ENCODE measurements around the gene ANKMY1.

ANKMY1 gene

GRCh38 chr2:240579771-240580614, 22.2 kb upstream of the ANKMY1 start:
- peak; percentile 83 for DNase-seq (ENCODE audit: low spot score)

DNA sequence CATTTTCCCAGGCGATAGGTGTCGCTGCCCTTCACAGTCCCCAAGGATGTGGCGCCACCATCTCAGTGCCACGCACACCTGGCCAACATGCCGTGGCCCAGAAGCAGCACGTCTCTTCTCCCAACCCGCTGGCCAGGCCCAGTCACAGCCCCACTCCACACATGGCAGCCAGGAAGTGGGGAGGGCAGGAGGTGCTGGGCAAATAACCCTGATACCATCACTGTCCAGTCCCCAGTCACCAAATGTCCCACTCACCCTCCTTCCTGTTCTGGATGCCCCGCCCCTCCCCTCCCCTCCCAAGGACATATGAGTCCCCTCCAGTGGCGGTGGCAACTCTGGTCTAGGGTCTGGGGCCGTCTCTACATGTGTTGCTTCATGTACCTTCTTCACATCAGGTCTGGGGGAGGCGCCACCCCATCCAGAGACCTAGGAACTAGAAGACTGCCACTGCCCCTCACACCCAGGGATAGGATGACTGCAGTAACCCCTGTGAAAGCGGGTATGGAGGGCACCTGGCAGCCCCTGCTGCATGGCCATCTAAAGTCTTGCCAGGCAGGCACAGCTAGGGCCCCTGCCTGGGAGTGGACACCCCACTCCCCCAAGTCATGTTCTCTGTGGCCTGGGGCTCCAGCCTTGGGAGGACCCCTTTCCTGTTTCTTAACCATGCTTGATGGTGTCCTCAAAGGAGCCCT, 21.4 kb upstream of the ANKMY1 start:
- no peak for DNase-seq (ENCODE audit: low spot score)

- DNase-seq (ENCODE audit: low spot score): no peak
Observed at GRCh38 chr2:240578488-240578887, 20.7 kb upstream of the ANKMY1 start.

DNA sequence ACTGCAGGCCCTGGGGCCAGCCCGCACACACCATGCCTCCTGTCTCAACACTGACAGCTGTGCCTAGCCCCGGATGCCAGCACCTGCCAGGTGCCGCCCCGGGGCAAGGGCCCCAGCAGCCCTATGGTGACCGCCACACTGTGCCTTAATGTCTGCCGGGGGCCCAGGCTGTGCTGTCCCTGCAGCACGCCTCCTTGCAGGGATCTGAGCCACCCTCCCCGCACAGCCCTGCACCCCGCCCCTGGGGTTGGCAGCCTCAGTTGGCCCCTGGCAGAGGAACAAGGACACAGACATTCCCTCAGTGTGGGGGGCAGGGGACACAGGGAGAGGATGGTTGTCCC, 20.3 kb upstream of the ANKMY1 start:
- no peak for DNase-seq (ENCODE audit: low spot score)

DNA sequence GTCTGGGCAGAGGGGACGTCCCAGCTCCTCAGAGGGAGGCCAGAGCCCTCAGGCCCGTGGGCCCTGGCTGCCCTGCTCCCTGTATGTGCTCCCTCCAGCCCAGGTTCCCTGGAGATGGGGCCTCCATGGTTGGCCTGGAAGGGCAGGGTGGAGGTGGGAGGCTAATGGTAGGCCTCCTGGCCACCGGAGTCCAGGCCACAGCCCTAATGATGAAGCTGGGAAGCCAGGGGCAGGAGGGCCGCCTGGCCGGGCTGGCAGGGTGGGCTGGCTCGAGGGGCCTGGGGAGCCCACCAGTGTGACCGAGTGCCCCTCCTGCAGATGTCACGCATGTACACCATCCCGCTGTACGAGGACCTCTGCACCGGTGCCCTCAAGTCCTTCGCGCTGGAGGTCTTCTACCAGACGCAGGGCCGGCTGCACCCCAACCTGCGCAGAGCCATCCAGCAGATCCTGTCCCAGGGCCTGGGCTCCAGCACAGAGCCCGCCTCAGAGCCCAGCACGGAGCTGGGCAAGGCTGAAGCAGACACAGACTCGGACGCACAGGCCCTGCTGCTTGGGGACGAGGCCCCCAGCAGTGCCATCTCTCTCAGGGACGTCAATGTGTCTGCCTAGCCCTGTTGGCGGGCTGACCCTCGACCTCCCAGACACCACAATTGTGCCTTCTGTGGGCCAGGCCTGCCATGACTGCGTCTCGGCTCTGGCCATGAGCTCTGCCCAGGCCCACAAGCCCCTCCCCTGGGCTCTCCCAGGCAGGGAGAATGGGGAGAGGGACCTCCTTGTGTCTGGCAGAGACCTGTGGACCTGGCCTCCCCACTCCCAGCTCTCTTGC, 19.7 kb upstream of the ANKMY1 start:
- DNase-seq (ENCODE audit: low spot score): no peak

DNA sequence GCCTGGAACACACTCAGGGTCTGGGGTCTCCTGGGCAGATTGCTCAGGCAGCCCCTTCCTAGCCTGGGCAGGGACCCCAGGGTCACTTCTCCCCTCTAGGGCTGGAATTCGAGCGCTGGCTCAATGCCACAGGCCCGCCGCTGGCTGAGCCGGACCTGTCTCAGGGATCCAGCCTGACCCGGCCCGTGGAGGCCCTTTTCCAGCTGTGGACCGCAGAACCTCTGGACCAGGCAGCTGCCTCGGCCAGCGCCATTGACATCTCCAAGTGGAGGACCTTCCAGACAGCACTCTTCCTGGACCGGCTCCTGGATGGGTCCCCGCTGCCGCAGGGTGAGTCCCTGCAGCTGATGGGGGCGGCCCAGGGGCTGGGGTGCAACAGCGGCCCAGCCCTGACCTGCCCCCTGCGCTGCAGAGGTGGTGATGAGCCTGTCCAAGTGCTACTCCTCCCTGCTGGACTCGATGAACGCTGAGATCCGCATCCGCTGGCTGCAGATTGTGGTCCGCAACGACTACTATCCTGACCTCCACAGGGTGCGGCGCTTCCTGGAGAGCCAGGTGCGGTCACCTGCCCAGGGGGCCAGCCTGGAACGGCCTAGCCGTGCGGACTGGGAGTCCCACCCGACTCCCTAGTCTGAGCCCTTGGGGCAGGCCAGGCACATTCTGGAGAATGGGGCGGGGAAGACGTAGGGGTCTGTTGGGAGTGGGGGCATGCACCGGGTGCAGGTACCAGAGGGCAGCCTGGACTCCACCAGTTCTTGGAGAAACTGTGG, 18.8 kb upstream of the ANKMY1 start:
- no peak for DNase-seq (ENCODE audit: low spot score)

- no peak for DNase-seq (ENCODE audit: low spot score)
Observed at GRCh38 chr2:240576036-240576435, 18.2 kb upstream of the ANKMY1 start.

DNA sequence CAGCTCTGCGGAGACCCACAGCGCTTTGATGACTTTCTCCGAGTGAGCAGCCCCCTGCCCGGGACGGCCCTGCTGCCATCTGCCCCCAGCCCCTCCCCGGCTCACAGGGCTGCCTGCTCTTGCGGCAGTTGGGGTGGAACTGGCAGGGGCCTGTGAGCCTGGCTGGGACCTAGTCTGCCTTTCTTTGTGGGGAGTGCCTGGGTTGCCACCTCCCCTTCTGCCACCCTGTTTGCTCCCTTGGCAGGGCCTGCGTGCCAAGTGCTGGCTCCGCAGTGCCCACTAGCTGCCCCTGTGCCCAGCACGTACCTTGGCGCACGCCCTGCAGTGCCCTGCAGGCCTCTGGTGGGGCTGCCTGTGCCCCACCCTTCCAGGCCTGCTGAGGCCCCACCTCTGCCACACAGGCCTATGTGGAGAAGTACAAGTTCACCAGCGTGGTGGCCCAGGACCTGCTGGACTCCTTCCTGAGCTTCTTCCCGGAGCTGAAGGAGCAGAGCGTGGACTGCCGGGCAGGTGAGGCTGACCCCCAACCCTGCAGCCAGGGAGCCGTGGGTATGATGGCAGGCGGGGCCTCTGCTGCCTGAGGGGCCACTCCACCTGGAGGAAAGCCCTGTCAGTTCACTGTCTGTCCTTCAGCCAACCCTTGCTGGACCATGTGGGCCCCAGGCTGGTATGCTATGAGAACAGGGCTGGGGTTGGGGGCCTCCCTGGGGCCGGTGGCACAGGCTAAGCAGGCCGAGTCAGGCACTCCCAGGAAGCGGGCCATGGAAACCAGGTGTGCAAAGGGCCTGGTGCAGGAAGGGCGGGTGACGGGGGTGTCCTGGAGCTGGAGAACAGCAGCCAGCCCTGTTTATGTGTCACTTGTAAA, 17.5 kb upstream of the ANKMY1 start:
- no peak for DNase-seq (ENCODE audit: low spot score)

GRCh38 chr2:240574386-240575100, 16.8 kb upstream of the ANKMY1 start:
- no peak for DNase-seq (ENCODE audit: low spot score)

DNA sequence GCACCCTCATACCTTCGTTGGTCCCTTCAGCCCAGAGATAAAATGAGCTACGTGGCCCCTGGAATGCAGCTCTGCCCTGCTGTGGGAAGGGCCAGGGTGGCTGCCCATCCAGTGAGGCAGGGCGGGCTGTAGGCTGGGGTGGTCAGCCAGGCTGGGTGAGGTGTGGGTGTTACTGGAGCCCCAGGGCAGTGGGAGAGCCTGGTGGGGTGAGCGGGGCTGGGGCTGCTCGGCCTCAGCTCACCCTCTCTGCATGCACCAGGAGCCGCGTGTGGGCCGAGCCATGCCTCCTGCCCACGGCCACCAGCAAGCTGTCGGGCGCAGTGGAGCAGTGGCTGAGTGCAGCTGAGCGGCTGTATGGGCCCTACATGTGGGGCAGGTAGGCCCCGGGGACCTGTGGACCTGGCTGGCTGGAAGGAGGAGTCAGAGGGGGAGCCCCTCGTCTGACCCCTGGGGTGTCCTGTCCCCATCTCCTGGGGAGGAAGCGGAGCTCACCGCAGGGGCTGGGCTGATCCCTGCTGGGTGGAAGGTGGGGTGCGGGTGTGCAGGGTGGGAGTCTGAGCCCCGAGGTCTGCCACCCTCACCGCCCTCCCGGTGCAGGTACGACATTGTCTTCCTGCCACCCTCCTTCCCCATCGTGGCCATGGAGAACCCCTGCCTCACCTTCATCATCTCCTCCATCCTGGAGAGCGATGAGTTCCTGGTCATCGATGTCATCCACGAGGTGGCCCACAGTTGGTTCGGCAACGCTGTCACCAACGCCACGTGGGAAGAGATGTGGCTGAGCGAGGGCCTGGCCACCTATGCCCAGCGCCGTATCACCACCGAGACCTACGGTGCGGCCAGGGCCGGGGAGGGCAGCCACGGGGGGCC, 16.0 kb upstream of the ANKMY1 start:
- no peak for DNase-seq (ENCODE audit: low spot score)

- no peak for DNase-seq (ENCODE audit: low spot score)
Observed at GRCh38 chr2:240573071-240573515, 15.3 kb upstream of the ANKMY1 start.

DNA sequence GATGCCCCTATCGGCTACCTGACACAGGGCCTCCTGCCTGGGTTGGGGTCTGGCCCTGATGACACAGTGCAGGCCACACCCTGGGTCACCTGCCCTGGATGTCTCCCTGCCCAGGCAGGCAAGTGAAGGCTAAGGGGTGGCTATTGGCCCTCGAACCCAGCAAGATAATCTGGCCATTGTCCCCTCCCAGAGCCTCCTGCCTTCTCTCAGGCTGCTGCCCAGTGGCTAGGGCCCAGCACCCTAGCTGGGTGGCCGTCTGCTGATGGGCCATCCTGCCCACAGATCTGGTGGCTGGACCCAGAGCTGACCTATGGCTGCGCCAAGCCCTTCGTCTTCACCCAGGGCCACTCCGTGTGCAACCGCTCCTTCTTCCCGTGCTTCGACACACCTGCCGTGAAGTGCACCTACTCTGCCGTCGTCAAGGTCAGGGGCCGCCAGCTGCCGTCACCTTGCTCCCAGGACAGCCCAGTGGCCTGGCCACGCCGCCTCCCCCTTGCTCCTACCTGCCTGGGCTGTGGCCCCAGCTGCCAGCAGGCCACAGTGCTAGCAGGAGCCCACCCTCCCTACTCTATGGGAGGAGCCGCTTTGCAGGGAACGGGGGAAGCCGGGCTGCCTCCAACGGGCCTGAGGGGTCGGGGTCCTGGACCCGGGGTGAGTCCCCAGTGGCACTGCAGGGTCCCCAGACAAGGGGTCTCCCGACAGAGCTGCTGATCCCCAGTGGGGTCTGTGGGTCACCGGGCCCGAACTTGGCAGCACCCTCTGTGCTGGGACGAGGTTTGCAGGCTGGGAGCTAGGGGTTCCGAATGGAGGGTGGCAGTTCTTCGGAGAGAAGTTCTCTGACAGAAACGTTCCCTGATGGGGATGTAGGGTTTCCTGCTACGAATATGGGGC, 14.6 kb upstream of the ANKMY1 start:
- DNase-seq (ENCODE audit: low spot score): no peak

- no peak for DNase-seq (ENCODE audit: low spot score)
Observed at GRCh38 chr2:240571314-240571973, 13.7 kb upstream of the ANKMY1 start.

DNA sequence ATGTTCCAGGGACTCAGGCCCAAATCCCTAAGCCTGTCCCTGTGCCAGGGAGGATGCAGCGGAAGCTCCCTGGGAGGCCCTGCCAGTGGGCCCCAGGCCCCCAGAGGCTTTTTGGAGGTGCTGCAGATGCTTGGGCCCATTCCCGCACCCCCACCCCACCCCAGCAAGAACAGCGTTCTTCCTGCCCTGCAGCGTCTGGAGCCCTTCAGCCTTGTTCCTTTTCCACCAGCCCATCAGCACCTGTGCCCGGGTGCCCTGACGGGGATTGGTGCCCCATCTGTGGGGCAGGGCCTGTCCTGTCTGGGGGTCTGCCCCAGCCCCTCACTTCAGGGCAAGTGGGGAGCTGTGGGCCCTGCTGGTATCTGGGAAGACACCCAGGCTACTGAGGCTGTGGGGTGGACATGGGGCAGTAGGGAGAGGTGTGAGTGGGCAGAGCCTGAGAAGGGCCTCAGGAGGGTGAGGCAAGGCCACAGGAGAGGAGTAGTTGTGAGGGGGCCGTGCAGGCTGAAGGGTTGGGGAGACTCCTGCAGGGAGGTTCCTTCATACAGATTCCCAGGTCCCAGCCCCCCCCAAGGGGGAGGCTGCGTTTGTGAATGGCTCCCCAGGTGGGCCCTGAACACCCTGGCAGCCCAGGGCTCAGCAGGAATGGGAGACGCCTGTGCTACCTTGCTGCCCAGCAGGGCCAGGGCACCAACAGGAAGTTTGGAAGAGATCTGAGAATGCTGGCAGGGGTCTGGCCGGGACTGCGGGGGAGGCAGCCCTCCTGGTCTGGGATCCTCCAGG, 12.9 kb upstream of the ANKMY1 start:
- DNase-seq (ENCODE audit: low spot score): no peak

DNA sequence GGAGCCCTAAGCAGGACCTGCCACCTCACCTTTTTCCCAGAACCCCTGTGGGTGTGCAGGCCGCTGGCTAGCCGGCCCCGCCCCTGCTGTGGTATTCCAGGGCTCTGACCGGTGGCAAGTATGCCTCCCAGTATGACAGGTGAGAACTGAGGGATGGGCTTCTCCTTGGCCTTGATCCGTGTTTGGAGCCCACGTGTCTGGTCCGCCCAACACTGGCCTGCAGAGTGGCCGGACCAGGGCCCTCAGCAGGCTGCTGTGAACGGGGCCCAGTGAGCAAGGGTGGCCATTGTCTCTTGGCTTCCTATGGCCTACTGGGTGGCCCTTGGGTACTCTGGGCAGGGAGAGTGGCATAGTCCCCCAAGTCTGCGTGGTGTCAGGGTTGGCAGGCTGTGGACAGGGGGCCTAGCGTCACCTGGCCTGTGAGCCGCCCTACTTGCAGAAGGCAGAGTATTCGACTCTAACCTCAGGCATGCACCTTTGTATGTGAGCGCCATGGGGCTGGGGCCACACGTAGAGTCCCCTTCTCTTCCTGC, 12.3 kb upstream of the ANKMY1 start:
- DNase-seq (ENCODE audit: low spot score): no peak

- DNase-seq (ENCODE audit: low spot score): no peak
Observed at GRCh38 chr2:240569523-240569997, 11.8 kb upstream of the ANKMY1 start.
